Measurements from ENCODE around the gene RNF39. TPM values are rescaled to one million over a fixed set of nuclear protein-coding genes. Genes with fewer than 3 reads are reported as not detected.

RNF39 gene
- total and polyA plus RNA-seq, 2 of the 4 experiments (the other 2 are of a cell fraction) = not detected

GRCh38 chr6:30061092-30061857 lies 14.3 kb downstream of the RNF39 start, which contains the start of gene POLR1H:
TSS of gene POLR1H (plus strand) at chr6:30061265. CDS start at chr6:30061525, 260 bp downstream.
- peak within 1 kb of the TSS; percentile 80 for H3K23ac ChIP-seq (ENCODE audit: low read depth, low read length)
- H3K27me3 ChIP-seq (ENCODE audit: control insufficient read depth, insufficient read depth, low read length) = no peaks in the 10 kb centered on the region
- TSS peak; percentile 62 for BruUV-seq (replicated peaks)
- H3K36me3 ChIP-seq (ENCODE audit: control insufficient read depth, insufficient read depth, low read length) = no peaks in the 10 kb centered on the region
- intact Hi-C loops (cut with micrococcal nuclease) = no loop called here
- H3K4me3 ChIP-seq (ENCODE audit: insufficient read depth, low read depth, low read length) = peak within 1 kb of the TSS; percentile 83
- ATAC-seq (ENCODE audit: low read depth) (peak; percentile 98), DNase-seq (peak; percentile 96)
- peaks cover 22 to 32% of the 10 kb centered on the region in 2 experiments for H3K79me1 ChIP-seq (ENCODE audit: low read depth in 1 of 2, low read length in 2 of 2)
- peak within 1 kb of the TSS; percentile 94 for H3K56ac ChIP-seq (ENCODE audit: extremely low read depth, insufficient read depth, low read length)
- H3K9me1 ChIP-seq (ENCODE audit: insufficient read depth, low read length) = peaks cover 5% of the 10 kb centered on the region
- H2AK5ac ChIP-seq (ENCODE audit: low read depth, low read length) = peak within 1 kb of the TSS; percentile 54
- peak within 1 kb of the TSS; percentile 13; the same call in 1 of the 3 replicates for H2BK15ac ChIP-seq (ENCODE audit: low read depth, low read length)
- peak within 1 kb of the TSS; percentile 98 for H3K9ac ChIP-seq (ENCODE audit: low read depth, low read length)
- dilution Hi-C loops (cut with HindIII; ENCODE audit: low sequenced_read_pairs, unreplicated experiment) = no loop called here
- H4K5ac ChIP-seq (ENCODE audit: low read depth, low read length) = peak within 1 kb of the TSS; percentile 97
- H4K20me1 ChIP-seq (ENCODE audit: insufficient read depth, low read length) = no peaks in the 10 kb centered on the region
- H4K91ac ChIP-seq (ENCODE audit: insufficient read depth, low read depth, low read length) = peak within 1 kb of the TSS; percentile 76
- peak within 1 kb of the TSS; percentile 76 for H3K27ac ChIP-seq (ENCODE audit: insufficient read depth, low read length)
- in situ Hi-C loops (cut with MboI; ENCODE audit: low sequenced_read_pairs) = no loop called here
- peak within 1 kb of the TSS; percentile 90 for H2AK9ac ChIP-seq (replicated peaks; ENCODE audit: low read depth, low read length, poor library complexity)
- H2BK5ac ChIP-seq (ENCODE audit: low read depth, low read length, poor library complexity, severe bottlenecking) = peak within 1 kb of the TSS; percentile 56
- ChIA-PET POLR2A (ENCODE audit: unreplicated experiment) (interaction anchor here (0.5 kb wide), 1 partner anchor 30 kb away, joined by 3 read pairs; no protein-coding TSS in a partner anchor), CTCF (no interaction called here)
- H3K14ac ChIP-seq (replicated peaks; ENCODE audit: low read depth, low read length) = peak within 1 kb of the TSS; percentile 74
- 0% methylated on average over 20 of the region's 48 CpGs; no CpG with 5 or more reads in 1 of the 2 experiments for WGBS, 2 experiments (ENCODE audit: extremely low coverage in 2 of 2, insufficient read length in 1 of 2)
- peak within 1 kb of the TSS; percentile 41 for H2BK120ac ChIP-seq (ENCODE audit: low read depth, low read length)
- peak within 1 kb of the TSS; percentile 89 for H3K4ac ChIP-seq (ENCODE audit: low read depth, low read length)
- H3K4me2 ChIP-seq (ENCODE audit: low read depth, low read length) = peak within 1 kb of the TSS; percentile 98
- peak within 1 kb of the TSS; percentile 92 for H2AFZ ChIP-seq (replicated peaks; ENCODE audit: low read length, poor library complexity)
- peak within 1 kb of the TSS; percentile 97 to 98 for H4K8ac ChIP-seq (ENCODE audit: low read depth in 2 of 2, low read length in 2 of 2)
- peaks cover 3% of the 10 kb centered on the region for H3K4me1 ChIP-seq (ENCODE audit: control insufficient read depth, insufficient read depth, low read length)
- H2BK20ac ChIP-seq (ENCODE audit: low read depth, low read length) = no peak within 1 kb of the TSS
- H3K9me3 ChIP-seq (ENCODE audit: control insufficient read depth, insufficient read depth, low read length) = no peaks in the 10 kb centered on the region
- no peak for TF ChIP-seq SMC3 (IDR thresholded peaks at IDR 0.05; ENCODE audit: low read depth, low read length)
- peak; percentile 92 for TF ChIP-seq POLR2A (IDR thresholded peaks at IDR 0.05; ENCODE audit: low read depth, low read length)
- no peak for TF ChIP-seq CTCF (conservative IDR thresholded peaks at IDR 0.05; ENCODE audit: low read depth, low read length)
- peak; percentile 55; the same call in 1 of the 2 replicates for TF ChIP-seq MAZ (IDR thresholded peaks at IDR 0.05; ENCODE audit: borderline replicate concordance, low read depth, low read length)
- no peak for TF ChIP-seq FOS (IDR thresholded peaks at IDR 0.05; ENCODE audit: low read depth, low read length)
- TF ChIP-seq RAD21 (IDR thresholded peaks at IDR 0.05; ENCODE audit: low read length) = no peak
- no peak for TF ChIP-seq USF2 (IDR thresholded peaks at IDR 0.05; ENCODE audit: low read depth, low read length)
- peak; percentile 61 for TF ChIP-seq MXI1 (IDR thresholded peaks at IDR 0.05; ENCODE audit: borderline replicate concordance, low read depth, low read length)
- TF ChIP-seq BHLHE40 (IDR thresholded peaks at IDR 0.05; ENCODE audit: low read depth, low read length) = 0 out of 2 replicates have a peak, but pooled peaks have one; percentile 5
- peak; percentile 47; the same call in 1 of the 2 replicates for TF ChIP-seq CEBPB (IDR thresholded peaks at IDR 0.05; ENCODE audit: low read depth, low read length)
- peak within 1 kb of the TSS; percentile 43 for H3K18ac ChIP-seq (ENCODE audit: low read depth, low read length)
